ENCODE results near the gene OR10X1. TPM values are rescaled to one million over a fixed set of nuclear protein-coding genes. Genes with fewer than 3 reads are reported as not detected.

Gene OR10X1
- polyA plus RNA-seq, result not detected

DNA sequence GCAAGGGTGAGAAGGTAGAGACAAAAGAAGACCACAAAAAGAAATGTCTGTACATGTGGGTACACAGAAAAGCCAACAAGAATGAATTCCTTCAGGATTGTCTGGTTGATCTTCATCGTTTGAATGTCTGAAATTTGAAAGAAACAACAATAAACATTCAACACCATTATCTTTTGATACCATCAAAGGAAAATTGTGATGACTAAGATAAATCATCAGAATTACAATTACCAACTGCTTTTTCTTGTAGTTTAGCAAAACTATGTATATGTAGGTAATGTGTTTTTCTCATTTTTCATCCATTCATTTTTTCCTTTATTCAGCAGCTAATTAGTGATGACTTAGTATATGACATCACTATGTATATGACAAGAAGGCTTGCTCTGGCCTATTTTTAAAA is at the start of gene OR10X1:
Gene OR10X1 (minus strand): TSS at position 167 of the 400 bp plus-strand sequence. CDS start 0 bp downstream, at position 167.
- H3K4me3 Mint-ChIP-seq, result no peak within 1 kb of the TSS
- H3K36me3 Mint-ChIP-seq, result no peaks in the 10 kb centered on the region
- no peak for DNase-seq
- H3K4me1 Mint-ChIP-seq, result no peaks in the 10 kb centered on the region
- H3K9me3 Mint-ChIP-seq, result no peaks in the 10 kb centered on the region
- no peak within 1 kb of the TSS for H3K27ac Mint-ChIP-seq
- peaks cover 4 to 20% (median 6%) of the 10 kb centered on the region in 3 donors for H3K27me3 Mint-ChIP-seq (ENCODE audit: low read depth in 3 of 3)

DNA sequence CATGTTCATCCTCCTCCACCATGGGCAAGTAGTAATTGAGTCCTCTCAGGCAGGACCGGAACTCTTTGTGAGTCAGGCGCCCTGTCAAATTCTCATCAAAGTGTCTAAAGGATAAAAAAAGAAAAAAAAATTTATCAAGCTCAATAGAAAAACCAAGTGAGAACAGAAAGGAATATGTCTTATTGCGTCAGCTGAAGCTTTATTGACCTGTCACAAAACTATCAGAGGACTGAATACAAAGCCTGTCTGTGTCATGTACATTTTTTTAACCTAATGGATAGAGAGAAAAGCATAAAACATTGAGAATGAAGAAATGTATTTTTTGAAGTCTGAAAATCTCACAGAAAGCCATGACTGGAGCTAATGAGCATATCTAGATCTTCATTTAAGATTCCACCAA is 34.1 kb upstream of the OR10X1 start:
- Mint-ChIP-seq H3K4me3 (no peak overlapping the region), H3K4me1 (no peaks in the 10 kb centered on the region), H3K9me3 (peaks cover 0 to 6% (median 0%) of the 10 kb centered on the region in 6 donors), H3K27ac (no peak overlapping the region), H3K36me3 (no peaks in the 10 kb centered on the region), H3K27me3 (ENCODE audit: low read depth in 3 of 3) (peaks cover 7 to 13% (median 9%) of the 10 kb centered on the region in 3 donors)
- DNase-seq, result no peak

DNA sequence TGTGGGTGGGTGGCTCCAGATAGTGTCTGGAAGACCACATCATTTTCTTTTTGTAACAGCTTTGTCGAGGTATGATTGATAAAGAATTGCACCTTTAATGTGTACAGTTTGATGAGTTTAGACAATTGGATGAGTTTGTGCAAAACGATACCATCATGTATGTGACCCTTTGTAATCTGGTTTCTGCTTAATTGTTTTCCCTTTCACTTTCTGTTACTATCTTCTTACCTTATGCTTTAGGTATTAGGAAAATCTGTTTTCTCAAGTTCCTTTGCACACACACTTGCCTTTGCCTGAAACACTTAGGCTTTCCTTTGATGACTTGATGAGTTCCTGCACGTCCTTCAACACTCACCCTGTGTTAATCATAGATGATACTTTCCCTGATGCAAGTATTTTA is 32.2 kb upstream of the OR10X1 start:
- DNase-seq, result no peak
- Mint-ChIP-seq H3K36me3 (no peaks in the 10 kb centered on the region), H3K9me3 (peaks cover 0 to 6% (median 0%) of the 10 kb centered on the region in 6 donors), H3K4me3 (no peak overlapping the region), H3K27me3 (ENCODE audit: low read depth in 3 of 3) (peaks cover 2 to 8% (median 7%) of the 10 kb centered on the region in 3 donors), H3K27ac (no peak overlapping the region), H3K4me1 (no peaks in the 10 kb centered on the region)

DNA sequence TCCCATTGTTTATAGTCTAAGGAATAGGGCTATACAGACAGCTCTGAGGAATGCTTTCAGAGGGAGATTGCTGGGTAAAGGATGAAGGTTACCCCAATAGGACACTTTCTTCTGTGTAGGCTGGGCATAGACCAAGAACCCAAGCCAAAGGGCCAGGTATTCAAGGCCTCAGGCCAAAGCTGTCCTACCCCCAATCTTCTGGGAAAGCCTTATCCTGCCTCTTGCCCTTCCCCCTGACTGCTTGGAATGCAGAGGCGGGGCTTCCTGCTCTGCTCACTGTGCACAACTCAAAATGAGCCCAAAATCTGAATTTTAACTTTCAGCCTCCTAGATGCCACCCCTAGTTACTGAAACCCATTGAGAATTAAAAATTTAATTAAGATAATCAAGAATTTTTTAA is 27.6 kb upstream of the OR10X1 start:
- H3K4me1 Mint-ChIP-seq, result peaks cover 0 to 2% of the 10 kb centered on the region in 2 donors
- H3K4me3 Mint-ChIP-seq, result no peak overlapping the region
- no peaks in the 10 kb centered on the region for H3K36me3 Mint-ChIP-seq

GRCh38 chr1:158604968-158605367 is 25.3 kb upstream of the OR10X1 start, which contains the start of gene OR10Z1:
Gene OR10Z1, plus strand, starts transcription at chr1:158605268. Its CDS starts 1,171 bp downstream, at chr1:158606439.
- peaks cover 0 to 4% (median 0%) of the 10 kb centered on the region in 6 donors for H3K9me3 Mint-ChIP-seq
- no peak within 1 kb of the TSS for H3K27ac Mint-ChIP-seq
- H3K4me3 Mint-ChIP-seq, result no peak within 1 kb of the TSS
- peaks cover 2 to 9% (median 2%) of the 10 kb centered on the region in 3 donors for H3K27me3 Mint-ChIP-seq (ENCODE audit: low read depth in 3 of 3)
- H3K36me3 Mint-ChIP-seq, result peaks cover 0 to 1% (median 0%) of the 10 kb centered on the region in 3 donors
- H3K4me1 Mint-ChIP-seq, result peaks cover 6 to 13% of the 10 kb centered on the region in 2 donors
- DNase-seq, result no peak

More for the DNA sequence above, 27.6 kb upstream of the OR10X1 start:
- DNase-seq, result no peak
- H3K27me3 Mint-ChIP-seq (ENCODE audit: low read depth in 3 of 3), result peaks cover 0 to 5% (median 5%) of the 10 kb centered on the region in 3 donors
- H3K9me3 Mint-ChIP-seq, result no peaks in the 10 kb centered on the region
- no peak overlapping the region for H3K27ac Mint-ChIP-seq

DNA sequence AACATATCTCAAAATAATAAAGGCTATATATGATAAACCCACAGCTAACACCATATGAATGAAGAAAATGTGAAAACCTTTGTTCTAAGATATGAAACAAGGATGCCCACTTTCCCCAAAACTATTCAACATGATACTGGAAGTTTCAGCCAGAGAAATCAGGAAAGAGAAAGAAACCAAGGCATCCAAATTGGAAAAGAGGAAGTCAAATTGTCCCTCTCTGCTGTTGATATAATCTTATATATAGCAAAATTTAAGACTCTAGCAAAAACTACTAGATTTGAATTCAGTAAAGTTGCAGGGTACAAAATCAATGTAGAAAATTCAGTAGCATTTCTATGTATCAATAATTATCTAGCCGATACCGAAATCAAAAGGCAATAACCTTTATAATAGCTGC is 21.0 kb upstream of the OR10X1 start:
- Mint-ChIP-seq H3K9me3 (peaks cover 19 to 35% (median 27%) of the 10 kb centered on the region in 6 donors), H3K4me1 (peaks cover 6 to 13% of the 10 kb centered on the region in 2 donors), H3K27me3 (ENCODE audit: low read depth in 3 of 3) (peaks cover 3 to 24% (median 5%) of the 10 kb centered on the region in 3 donors), H3K4me3 (no peak overlapping the region), H3K36me3 (peaks cover 5 to 14% (median 11%) of the 10 kb centered on the region in 3 donors), H3K27ac (no peak overlapping the region)
- no peak for DNase-seq

GRCh38 chr1:158586942-158587341 is 7.2 kb upstream of the OR10X1 start:
- Mint-ChIP-seq H3K4me1 (no peaks in the 10 kb centered on the region), H3K27ac (no peak overlapping the region), H3K4me3 (no peak overlapping the region), H3K27me3 (ENCODE audit: low read depth in 3 of 3) (peaks cover 13 to 31% (median 14%) of the 10 kb centered on the region in 3 donors), H3K36me3 (peaks cover 0 to 5% (median 0%) of the 10 kb centered on the region in 3 donors), H3K9me3 (peaks cover 5 to 12% (median 7%) of the 10 kb centered on the region in 6 donors)
- DNase-seq, result no peak

GRCh38 chr1:158583962-158584361 is 4.3 kb upstream of the OR10X1 start:
- no peak overlapping the region for H3K27ac Mint-ChIP-seq
- no peaks in the 10 kb centered on the region for H3K4me1 Mint-ChIP-seq
- DNase-seq, result no peak
- no peak overlapping the region for H3K4me3 Mint-ChIP-seq
- H3K36me3 Mint-ChIP-seq, result peaks cover 0 to 5% (median 0%) of the 10 kb centered on the region in 3 donors
- peaks cover 2 to 12% (median 7%) of the 10 kb centered on the region in 6 donors for H3K9me3 Mint-ChIP-seq
- H3K27me3 Mint-ChIP-seq (ENCODE audit: low read depth in 3 of 3), result peaks cover 9 to 16% (median 13%) of the 10 kb centered on the region in 3 donors

GRCh38 chr1:158577561-158577960 is 2.1 kb downstream of the OR10X1 start:
- H3K4me3 Mint-ChIP-seq, result no peak overlapping the region
- no peaks in the 10 kb centered on the region for H3K4me1 Mint-ChIP-seq
- peaks cover 1 to 19% (median 3%) of the 10 kb centered on the region in 3 donors for H3K27me3 Mint-ChIP-seq (ENCODE audit: low read depth in 3 of 3)
- no peak overlapping the region for H3K27ac Mint-ChIP-seq
- DNase-seq, result no peak
- H3K9me3 Mint-ChIP-seq, result no peaks in the 10 kb centered on the region
- no peaks in the 10 kb centered on the region for H3K36me3 Mint-ChIP-seq

GRCh38 chr1:158572226-158572625 is 7.5 kb downstream of the OR10X1 start:
- DNase-seq, result no peak
- Mint-ChIP-seq H3K27me3 (ENCODE audit: low read depth in 3 of 3) (peaks cover 5 to 12% (median 6%) of the 10 kb centered on the region in 3 donors), H3K4me1 (no peaks in the 10 kb centered on the region), H3K36me3 (no peaks in the 10 kb centered on the region), H3K4me3 (no peak overlapping the region), H3K27ac (no peak overlapping the region), H3K9me3 (peaks cover 0 to 6% (median 0%) of the 10 kb centered on the region in 6 donors)

GRCh38 chr1:158570480-158570879 is 9.2 kb downstream of the OR10X1 start, which contains the start of gene OR6P1:
Gene OR6P1, minus strand, starts transcription at chr1:158570580. Its CDS starts 6,976 bp downstream, at chr1:158563604.
- H3K4me3 Mint-ChIP-seq, result no peak within 1 kb of the TSS
- H3K27ac Mint-ChIP-seq, result no peak within 1 kb of the TSS
- H3K36me3 Mint-ChIP-seq, result no peaks in the 10 kb centered on the region

DNA sequence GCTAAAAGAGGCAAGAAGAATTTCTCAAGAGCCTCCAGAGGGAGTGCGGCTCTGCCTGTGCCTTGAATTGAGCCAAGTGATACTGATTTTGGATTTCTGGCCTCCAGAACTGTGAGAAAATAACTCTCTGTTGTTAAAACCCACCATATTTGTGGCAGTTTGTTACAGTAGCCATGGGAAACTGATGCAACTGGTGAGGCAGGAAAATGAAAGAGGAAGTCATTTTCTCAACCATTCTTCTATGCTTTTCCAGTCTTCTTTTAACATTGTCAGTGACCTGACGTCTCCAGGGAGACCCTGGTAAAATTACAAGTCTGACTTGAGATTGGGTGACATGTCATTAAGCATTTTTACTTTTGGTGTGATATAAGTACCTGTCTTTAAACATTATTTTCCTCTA is 15.1 kb downstream of the OR10X1 start:
- no peaks in the 10 kb centered on the region for H3K4me1 Mint-ChIP-seq

More at GRCh38 chr1:158570480-158570879, 9.2 kb downstream of the OR10X1 start, which contains the start of gene OR6P1:
- Mint-ChIP-seq H3K4me1 (no peaks in the 10 kb centered on the region), H3K9me3 (peaks cover 0 to 6% (median 0%) of the 10 kb centered on the region in 6 donors), H3K27me3 (ENCODE audit: low read depth in 3 of 3) (peaks cover 5 to 12% (median 6%) of the 10 kb centered on the region in 3 donors)
- no peak for DNase-seq

GRCh38 chr1:158563853-158564252 is 15.8 kb downstream of the OR10X1 start:
- Mint-ChIP-seq H3K27ac (no peak overlapping the region), H3K27me3 (ENCODE audit: low read depth in 3 of 3) (peaks cover 1 to 3% (median 2%) of the 10 kb centered on the region in 3 donors)

More for the DNA sequence above, 15.1 kb downstream of the OR10X1 start:
- no peak overlapping the region for H3K27ac Mint-ChIP-seq
- H3K36me3 Mint-ChIP-seq, result no peaks in the 10 kb centered on the region
- H3K27me3 Mint-ChIP-seq (ENCODE audit: low read depth in 3 of 3), result peaks cover 1 to 5% (median 3%) of the 10 kb centered on the region in 3 donors
- no peak for DNase-seq
- H3K9me3 Mint-ChIP-seq, result peaks cover 0 to 6% (median 0%) of the 10 kb centered on the region in 6 donors
- H3K4me3 Mint-ChIP-seq, result no peak overlapping the region

GRCh38 chr1:158559696-158560095 is 20.0 kb downstream of the OR10X1 start:
- Mint-ChIP-seq H3K9me3 (no peaks in the 10 kb centered on the region), H3K27me3 (ENCODE audit: low read depth in 3 of 3) (peaks cover 1 to 5% (median 4%) of the 10 kb centered on the region in 3 donors), H3K27ac (no peak overlapping the region), H3K36me3 (no peaks in the 10 kb centered on the region), H3K4me1 (no peaks in the 10 kb centered on the region), H3K4me3 (no peak overlapping the region)
- DNase-seq, result no peak

More at GRCh38 chr1:158563853-158564252, 15.8 kb downstream of the OR10X1 start:
- H3K9me3 Mint-ChIP-seq, result peaks cover 0 to 6% (median 0%) of the 10 kb centered on the region in 6 donors
- H3K4me3 Mint-ChIP-seq, result no peak overlapping the region
- H3K36me3 Mint-ChIP-seq, result no peaks in the 10 kb centered on the region
- H3K4me1 Mint-ChIP-seq, result no peaks in the 10 kb centered on the region
- DNase-seq, result no peak

Measured in immature natural killer cell (primary cell).